Testis (tissue), 2 donors: ENCODE measurements around the gene NCK2.

Source experiments
- CTCF ChIP-seq, 3 experiments: fragments of 450-650 bp in 2 of 3; fragments of 200-600 bp in 1 of 3; sonication (generic) in 1 of 3; IDR thresholded peaks; one replicate each; pipeline ENCODE4 v1.5.1; 2016 to 2019; ENCODE audit warnings: antibody characterized with exemption in 3 of 3, mild to moderate bottlenecking in 2 of 3, moderate library complexity in 1 of 3
- POLR2A ChIP-seq: fragments of 450-650 bp; IDR thresholded peaks from one replicate; pipeline ENCODE4 v1.6.1; 2017; ENCODE audit warnings: antibody characterized with exemption, mild to moderate bottlenecking, moderate library complexity

- TF ChIP-seq CTCF (IDR thresholded peaks at IDR 0.05), result no peak
- TF ChIP-seq POLR2A, result no peak
Observed at GRCh38 chr2:105780606-105781005, 35.9 kb downstream of the NCK2 start.
